PFSK-1 (cell line): ENCODE data around the gene HLA-A.

ENCODE experiments used
- POLR2AphosphoS5 ChIP-seq: IDR thresholded peaks from 2 replicates; pipeline ENCODE4 v1.6.1; 2012; ENCODE audit warnings: low read depth, mild to moderate bottlenecking, control low read depth, low read length, moderate library complexity
- SIN3A ChIP-seq: IDR thresholded peaks from 2 replicates; pipeline ENCODE4 v1.6.1; 2012; ENCODE audit warnings: mild to moderate bottlenecking, low read length, moderate library complexity, borderline replicate concordance; ENCODE audit not compliant: insufficient read depth

GRCh38 chr6:29946223-29947076, 4.1 kb downstream of the HLA-A start:
- TF ChIP-seq POLR2AphosphoS5 = no peak
- no peak for TF ChIP-seq SIN3A
